ENCODE measurements around the gene C17orf58. TPM values are rescaled to one million over a fixed set of nuclear protein-coding genes. Genes with fewer than 3 reads are reported as not detected.
"Not testable (repeated sequence)": the region's sequence is repeated elsewhere in the genome, so short reads cannot be mapped to it uniquely, and the experiment has no call there.

The C17orf58 gene
- total RNA-seq (1 to 10 TPM in 1 of 5 donors, under 1 TPM in 4; 0.47 to 1.9 (median 0.58) TPM), total RNA-seq (0.35 to 20.3 (median 0.83) reads per million in 29 experiments)
- total RNA-seq (2013): 0.92 TPM

DNA sequence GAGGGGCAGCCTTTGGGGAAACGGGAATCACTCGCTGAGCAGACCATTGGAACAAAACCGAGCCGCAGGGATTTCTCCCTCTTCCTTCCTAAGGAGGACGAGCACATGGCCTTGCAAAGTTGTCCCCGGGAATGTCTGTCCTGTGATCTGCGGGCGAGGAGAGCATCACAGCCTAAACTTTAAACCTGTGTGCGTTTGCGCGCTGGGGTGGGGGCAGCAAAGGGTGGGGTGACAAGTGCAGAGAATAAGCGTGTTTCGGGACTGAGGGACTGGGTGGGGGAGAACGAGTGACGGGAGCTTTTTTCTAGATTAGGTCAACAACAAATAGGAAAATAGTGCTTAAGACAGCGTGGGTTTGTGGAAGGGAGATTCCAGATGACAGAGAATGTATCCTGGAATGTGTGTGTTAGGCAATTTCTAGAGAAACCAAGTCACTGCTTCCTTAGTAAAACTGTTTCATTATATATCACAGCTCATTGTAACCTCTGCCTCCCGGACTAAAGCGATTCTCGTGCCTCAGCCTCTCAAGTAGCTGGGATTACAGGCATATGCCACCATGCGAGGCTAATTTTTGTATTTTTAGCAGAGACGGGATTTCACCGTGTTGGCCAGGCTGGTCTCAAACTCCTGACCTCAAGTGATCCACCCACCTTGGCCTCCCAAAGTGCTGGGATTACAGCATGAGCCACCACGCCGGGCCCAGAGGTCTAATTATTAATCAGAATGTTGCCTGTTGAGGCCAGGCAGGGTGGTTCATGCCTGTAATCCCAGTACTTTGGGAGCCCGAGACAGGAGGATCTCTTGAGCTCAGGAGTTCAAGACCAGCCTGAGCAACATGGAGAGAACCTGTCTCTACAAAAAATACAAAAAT lies at the start of gene C17orf58:
Gene C17orf58 (minus strand): TSS at position 169 of the 871 bp plus-strand sequence. CDS start 271 bp downstream, outside the sequence.
- Histone ChIP-seq H3K4me1 (ENCODE audit: control insufficient read depth in 1 of 2, extremely low read depth in 1 of 2, insufficient read depth in 2 of 2, low read length in 2 of 2) (peaks cover 11 to 34% of the 10 kb centered on the region in 2 experiments), H3K27me3 (replicated peaks in 1 of 2; ENCODE audit: control insufficient read depth in 2 of 2, extremely low read depth in 1 of 2, insufficient read depth in 2 of 2, low read length in 1 of 2) (peaks cover 5 to 23% of the 10 kb centered on the region in 2 experiments), H3K4me3 (ENCODE audit: control insufficient read depth in 1 of 2, extremely low read depth in 1 of 2, low read length in 1 of 2) (peak within 1 kb of the TSS; percentile 50 to 85)
- peak within 1 kb of the TSS; percentile 78 to 95 (median 80) for H3K4me3 Mint-ChIP-seq
- H3K27me3 Mint-ChIP-seq: peaks cover 17 to 19% of the 10 kb centered on the region in 2 donors
- H3K27ac Mint-ChIP-seq; CTCF ChIA-PET; H3K9me3 Mint-ChIP-seq; H3K9me3 ChIP-seq; H3K36me3 ChIP-seq (ENCODE audit: control insufficient read depth in 2 of 2, extremely low read depth in 1 of 2, insufficient read depth in 1 of 2, low read length in 1 of 2); DNase-seq; H3K27ac ChIP-seq (ENCODE audit: low read length); H3K36me3 Mint-ChIP-seq; ATAC-seq (replicated peaks in 1 of 4): not testable (repeated sequence)
- WGBS (ENCODE audit: insufficient coverage): 32% methylated on average over 17 of the region's 25 CpGs
- peaks cover 25 to 35% (median 33%) of the 10 kb centered on the region in 3 donors for H3K4me1 Mint-ChIP-seq
- POLR2A ChIA-PET: interaction anchor here in 1 of 2 donors (0.6 kb wide), 1 partner anchor 40 kb away, joined by 3 read pairs; no protein-coding TSS in a partner anchor

DNA sequence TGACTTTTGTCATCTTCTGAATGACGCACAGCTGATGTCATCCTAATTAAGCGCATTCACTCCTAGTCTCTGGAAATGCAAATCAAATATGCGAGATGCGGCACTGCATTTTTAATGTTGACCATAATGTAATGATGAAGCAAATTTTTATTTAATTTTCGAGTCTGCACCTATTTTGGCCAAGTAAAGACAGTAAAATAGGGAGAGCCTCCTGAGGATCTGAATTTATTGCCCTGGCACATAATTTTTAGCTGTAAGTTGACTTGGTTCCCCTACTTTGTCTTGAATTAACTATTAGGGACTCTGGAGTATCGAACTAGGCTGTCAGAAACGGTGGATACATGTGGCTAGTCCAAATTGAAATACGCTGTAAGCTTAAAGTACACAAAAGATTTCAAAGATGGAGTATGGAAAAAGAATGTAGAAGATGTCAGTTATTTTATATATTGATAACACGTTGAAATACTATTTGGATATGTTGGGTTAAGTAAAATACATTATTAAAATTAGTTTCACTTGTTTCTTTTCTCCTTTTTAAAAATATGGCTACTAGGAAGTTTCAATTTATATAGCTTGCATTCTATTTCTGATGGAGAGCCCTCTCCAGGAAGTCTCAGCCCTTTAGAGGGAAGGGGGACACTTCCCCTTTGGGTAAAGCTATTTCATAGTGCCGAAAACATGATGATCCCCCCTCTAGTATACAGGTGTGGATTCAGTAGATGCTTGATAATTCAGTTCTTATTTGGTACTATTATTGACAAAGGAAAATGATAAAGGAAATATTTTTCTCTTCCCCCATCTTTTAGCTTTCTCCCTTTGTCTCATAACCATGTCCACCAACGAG lies 40.3 kb upstream of the C17orf58 start:
- 0% methylated on average over 2 of the region's 11 CpGs for WGBS (ENCODE audit: insufficient coverage)
- peaks cover 12% of the 10 kb centered on the region for H3K36me3 Mint-ChIP-seq
- H3K4me3 Mint-ChIP-seq: peak overlapping the region; percentile 78 to 95 (median 91)
- H3K4me1 Mint-ChIP-seq: peaks cover 8 to 21% (median 14%) of the 10 kb centered on the region in 3 donors
- peak overlapping the region; percentile 83 to 93 for H3K4me3 ChIP-seq (ENCODE audit: control insufficient read depth in 1 of 2, extremely low read depth in 1 of 2, low read length in 1 of 2)
- H3K4me1 ChIP-seq (ENCODE audit: control insufficient read depth in 1 of 2, extremely low read depth in 1 of 2, insufficient read depth in 2 of 2, low read length in 2 of 2): peaks cover 7 to 12% of the 10 kb centered on the region in 2 experiments
- H3K36me3 ChIP-seq (ENCODE audit: control insufficient read depth in 2 of 2, extremely low read depth in 1 of 2, insufficient read depth in 1 of 2, low read length in 1 of 2): peaks cover 5 to 21% of the 10 kb centered on the region in 2 donors
- no peak for DNase-seq
- peak overlapping the region; percentile 82 to 84 for H3K27ac Mint-ChIP-seq
- no peaks in the 10 kb centered on the region for H3K9me3 ChIP-seq
- H3K27me3 ChIP-seq (replicated peaks in 1 of 2; ENCODE audit: control insufficient read depth in 2 of 2, extremely low read depth in 1 of 2, insufficient read depth in 2 of 2, low read length in 1 of 2): no peaks in the 10 kb centered on the region
- ChIA-PET POLR2A (interaction anchor here (0.5 to 1.1 kb wide), 5 partner anchors 19 to 695 kb away, joined by 3 to 10 read pairs (median 3); no protein-coding TSS in a partner anchor), CTCF (interaction anchor here (0.6 to 1.0 kb wide), 4 partner anchors 15 to 815 kb away, joined by 3 to 4 read pairs (median 3); partner anchors contain the start of gene NOL11 (in 1 of the 2))
- H3K27ac ChIP-seq (ENCODE audit: low read length): peak overlapping the region; percentile 88
- H3K27me3 Mint-ChIP-seq: no peaks in the 10 kb centered on the region
- no peak for ATAC-seq (replicated peaks in 1 of 4)
- no peaks in the 10 kb centered on the region for H3K9me3 Mint-ChIP-seq

DNA sequence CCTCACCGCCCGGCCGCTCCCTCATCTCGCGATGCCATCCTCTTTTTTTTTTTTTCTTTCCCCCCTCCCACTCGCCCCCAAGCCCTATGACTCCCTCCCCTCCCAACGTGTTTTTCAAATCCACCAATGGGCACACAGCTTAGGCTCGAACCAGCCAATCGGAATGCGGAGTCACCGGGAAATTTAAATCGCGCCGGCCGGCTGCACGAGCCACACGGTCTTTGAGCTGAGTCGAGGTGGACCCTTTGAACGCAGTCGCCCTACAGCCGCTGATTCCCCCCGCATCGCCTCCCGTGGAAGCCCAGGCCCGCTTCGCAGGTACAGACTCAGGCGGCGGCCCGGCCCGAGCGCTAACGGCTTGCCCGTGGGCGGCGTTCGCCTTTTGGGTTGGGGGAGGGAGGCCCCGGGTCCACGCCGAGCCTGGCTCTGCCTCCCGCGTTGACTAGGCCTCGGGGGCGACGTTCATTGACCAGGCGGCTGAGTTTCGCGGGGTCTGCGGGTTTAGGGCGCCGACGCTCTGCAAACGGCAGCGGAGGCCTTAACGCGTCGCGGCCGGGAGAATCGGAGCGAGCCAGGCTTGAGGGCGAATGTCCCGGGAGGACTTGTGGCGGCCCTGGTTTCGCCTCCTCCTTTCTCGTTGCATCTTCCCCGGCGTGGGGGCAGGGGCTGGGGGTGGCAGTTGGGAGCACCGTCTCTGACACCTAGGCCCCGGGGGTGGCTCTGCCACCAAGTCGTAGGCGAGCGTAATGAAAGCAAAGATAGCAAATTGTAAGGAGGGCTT lies 39.4 kb upstream of the C17orf58 start, which contains the start of gene KPNA2:
Gene KPNA2 (plus strand): TSS at position 213 of the 781 bp plus-strand sequence. CDS start 1,398 bp downstream, outside the sequence.
- H3K4me1 ChIP-seq (ENCODE audit: control insufficient read depth in 1 of 2, extremely low read depth in 1 of 2, insufficient read depth in 2 of 2, low read length in 2 of 2): peaks cover 7 to 12% of the 10 kb centered on the region in 2 experiments
- H3K27ac Mint-ChIP-seq: peak within 1 kb of the TSS; percentile 82 to 84
- H3K9me3 Mint-ChIP-seq: no peaks in the 10 kb centered on the region
- CTCF ChIA-PET: interaction anchor here (0.6 to 1.0 kb wide), 7 partner anchors 11 to 814 kb away, joined by 3 to 11 read pairs (median 4); partner anchors contain the start of gene NOL11 (in 1 of the 2)
- H3K4me3 ChIP-seq (ENCODE audit: control insufficient read depth in 1 of 2, extremely low read depth in 1 of 2, low read length in 1 of 2): peak within 1 kb of the TSS; percentile 83 to 93
- H3K36me3 Mint-ChIP-seq: peaks cover 8% of the 10 kb centered on the region
- H3K4me1 Mint-ChIP-seq: peaks cover 8 to 21% (median 14%) of the 10 kb centered on the region in 3 donors
- H3K36me3 ChIP-seq (ENCODE audit: control insufficient read depth in 2 of 2, extremely low read depth in 1 of 2, insufficient read depth in 1 of 2, low read length in 1 of 2): peaks cover 0 to 14% of the 10 kb centered on the region in 2 donors
- peak; percentile 87 to 91 (median 90) for ATAC-seq (replicated peaks in 1 of 4)
- no peaks in the 10 kb centered on the region for H3K27me3 Mint-ChIP-seq
- peak within 1 kb of the TSS; percentile 78 to 95 (median 91) for H3K4me3 Mint-ChIP-seq
- POLR2A ChIA-PET: interaction anchor here in 1 of 2 donors (0.6 to 0.8 kb wide), 4 partner anchors 16 to 693 kb away, joined by 4 to 7 read pairs (median 4); no protein-coding TSS in a partner anchor
- H3K9me3 ChIP-seq: no peaks in the 10 kb centered on the region
- H3K27me3 ChIP-seq (replicated peaks in 1 of 2; ENCODE audit: control insufficient read depth in 2 of 2, extremely low read depth in 1 of 2, insufficient read depth in 2 of 2, low read length in 1 of 2): no peaks in the 10 kb centered on the region
- peak; percentile 70 to 96 (median 87) for DNase-seq
- peak within 1 kb of the TSS; percentile 88 for H3K27ac ChIP-seq (ENCODE audit: low read length)
- under 1% methylated on average over 64 of the region's 72 CpGs for WGBS (ENCODE audit: insufficient coverage)

- Histone ChIP-seq H3K27me3 (replicated peaks in 1 of 2; ENCODE audit: control insufficient read depth in 2 of 2, extremely low read depth in 1 of 2, insufficient read depth in 2 of 2, low read length in 1 of 2) (no peaks in the 10 kb centered on the region), H3K4me1 (ENCODE audit: control insufficient read depth in 1 of 2, extremely low read depth in 1 of 2, insufficient read depth in 2 of 2, low read length in 2 of 2) (peaks cover 7 to 12% of the 10 kb centered on the region in 2 experiments), H3K4me3 (ENCODE audit: control insufficient read depth in 1 of 2, extremely low read depth in 1 of 2, low read length in 1 of 2) (peak overlapping the region in 1 of 2 donors; percentile 23), H3K36me3 (ENCODE audit: control insufficient read depth in 2 of 2, extremely low read depth in 1 of 2, insufficient read depth in 1 of 2, low read length in 1 of 2) (peaks cover 0 to 8% of the 10 kb centered on the region in 2 donors), H3K9me3 (no peaks in the 10 kb centered on the region), H3K27ac (ENCODE audit: low read length) (no peak overlapping the region)
- Mint-ChIP-seq H3K27me3 (no peaks in the 10 kb centered on the region), H3K27ac (peak overlapping the region; percentile 53 to 78), H3K36me3 (peaks cover 7% of the 10 kb centered on the region), H3K4me3 (peak overlapping the region; percentile 78 to 95 (median 91)), H3K4me1 (peaks cover 8 to 21% (median 14%) of the 10 kb centered on the region in 3 donors), H3K9me3 (no peaks in the 10 kb centered on the region)
- ChIA-PET POLR2A (interaction anchor here in 1 of 2 donors (0.6 to 0.8 kb wide), 3 partner anchors 16 to 692 kb away, joined by 4 read pairs; no protein-coding TSS in a partner anchor), CTCF (interaction anchor here (0.6 to 0.8 kb wide), 4 partner anchors 10 to 289 kb away, joined by 3 to 7 read pairs (median 5); no protein-coding TSS in a partner anchor)
- ATAC-seq (replicated peaks in 1 of 4) (peak; percentile 80 to 89 (median 86)), DNase-seq (peak in 29 of 35 experiments; percentile 63 to 90 (median 84))
- WGBS (ENCODE audit: insufficient coverage): 0% methylated on average over 8 of the region's 27 CpGs
These were observed 38.9 kb upstream of the C17orf58 start for GRCh38 chr17:68035131-68035522.

- Histone ChIP-seq H3K36me3 (ENCODE audit: control insufficient read depth in 2 of 2, extremely low read depth in 1 of 2, insufficient read depth in 1 of 2, low read length in 1 of 2) (peaks cover 0 to 8% of the 10 kb centered on the region in 2 donors), H3K27ac (ENCODE audit: low read length) (no peak overlapping the region), H3K9me3 (no peaks in the 10 kb centered on the region), H3K27me3 (replicated peaks in 1 of 2; ENCODE audit: control insufficient read depth in 2 of 2, extremely low read depth in 1 of 2, insufficient read depth in 2 of 2, low read length in 1 of 2) (no peaks in the 10 kb centered on the region), H3K4me1 (ENCODE audit: control insufficient read depth in 1 of 2, extremely low read depth in 1 of 2, insufficient read depth in 2 of 2, low read length in 2 of 2) (peaks cover 7 to 12% of the 10 kb centered on the region in 2 experiments), H3K4me3 (ENCODE audit: control insufficient read depth in 1 of 2, extremely low read depth in 1 of 2, low read length in 1 of 2) (no peak overlapping the region)
- ChIA-PET POLR2A (no interaction called here), CTCF (no interaction called here)
- H3K27ac Mint-ChIP-seq: no peak overlapping the region
- peaks cover 8 to 21% (median 14%) of the 10 kb centered on the region in 3 donors for H3K4me1 Mint-ChIP-seq
- H3K4me3 Mint-ChIP-seq: no peak overlapping the region
- H3K27me3 Mint-ChIP-seq: no peaks in the 10 kb centered on the region
- no peaks in the 10 kb centered on the region for H3K9me3 Mint-ChIP-seq
- no CpG with 5 or more reads among the region's 1 CpG for WGBS (ENCODE audit: insufficient coverage)
- no peak for ATAC-seq (replicated peaks in 1 of 4)
- no peak for DNase-seq
- peaks cover 7% of the 10 kb centered on the region for H3K36me3 Mint-ChIP-seq
These were observed 38.1 kb upstream of the C17orf58 start for GRCh38 chr17:68034452-68034776.

Measured in T-cell (primary cell).